Measurements from ENCODE around the gene CDC73.

CDC73 gene

DNA sequence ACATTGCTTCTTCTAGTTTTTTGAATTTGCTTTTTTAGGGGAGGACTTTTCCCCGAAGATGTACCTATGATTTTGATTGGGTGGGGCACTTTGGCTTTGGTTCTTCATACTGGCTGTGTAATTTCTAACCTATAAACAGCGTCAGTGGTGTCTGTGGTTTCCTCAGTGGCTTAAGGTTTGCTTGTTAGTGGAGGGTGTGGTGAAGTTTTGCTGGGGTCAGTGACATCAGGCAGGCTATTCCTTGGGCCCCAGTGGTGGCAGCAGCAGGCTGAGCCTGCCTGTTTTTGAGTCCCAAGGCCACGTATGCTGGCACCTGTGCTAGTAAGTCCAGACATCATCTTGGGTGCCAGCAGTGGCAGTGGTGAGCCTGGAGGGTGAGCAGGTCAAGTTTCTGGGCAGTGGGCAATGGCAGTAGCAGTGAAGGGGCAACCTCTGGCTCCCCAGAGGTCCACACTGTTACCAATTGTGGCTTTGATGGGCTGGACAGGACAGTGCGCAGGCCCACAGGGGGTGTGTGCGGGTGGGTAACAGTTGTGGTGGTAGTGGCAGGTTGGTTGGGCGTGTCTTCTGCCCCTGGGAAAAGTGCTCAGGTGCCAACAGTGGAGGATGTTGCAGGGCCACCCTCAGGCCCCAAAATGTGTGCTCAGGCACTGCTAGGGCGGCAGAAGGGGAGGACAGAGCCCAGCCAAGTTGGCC, 119.4 kb downstream of the CDC73 start:
- H3K4me3 ChIP-seq (ENCODE audit: low read depth, low read length), result no peak overlapping the region
- no peak for TF ChIP-seq CTCF (conservative IDR thresholded peaks at IDR 0.05; ENCODE audit: low read depth, low read length)
- DNase-seq (ENCODE audit: low read depth), result no peak

DNA sequence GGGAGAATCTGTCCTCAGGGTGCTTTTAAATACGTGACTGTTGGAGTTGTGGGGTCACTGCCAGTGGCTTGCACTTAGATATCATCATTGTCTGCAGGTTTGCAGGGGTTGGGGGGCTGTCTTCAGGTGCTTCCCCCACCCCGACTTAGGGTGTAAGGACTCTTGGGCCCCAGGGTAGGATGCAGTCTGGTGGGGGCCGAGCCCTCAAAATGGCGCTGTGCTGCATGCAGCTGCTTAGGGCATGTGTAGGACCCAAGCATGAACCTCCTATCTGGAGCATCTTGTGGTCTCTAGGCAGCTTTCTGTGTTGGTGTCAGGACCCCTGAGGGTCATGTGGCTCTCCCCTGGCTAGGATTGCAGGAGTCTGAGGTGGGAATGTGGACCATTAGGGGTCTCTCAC, 120.2 kb downstream of the CDC73 start:
- DNase-seq (ENCODE audit: low read depth), result no peak

DNA sequence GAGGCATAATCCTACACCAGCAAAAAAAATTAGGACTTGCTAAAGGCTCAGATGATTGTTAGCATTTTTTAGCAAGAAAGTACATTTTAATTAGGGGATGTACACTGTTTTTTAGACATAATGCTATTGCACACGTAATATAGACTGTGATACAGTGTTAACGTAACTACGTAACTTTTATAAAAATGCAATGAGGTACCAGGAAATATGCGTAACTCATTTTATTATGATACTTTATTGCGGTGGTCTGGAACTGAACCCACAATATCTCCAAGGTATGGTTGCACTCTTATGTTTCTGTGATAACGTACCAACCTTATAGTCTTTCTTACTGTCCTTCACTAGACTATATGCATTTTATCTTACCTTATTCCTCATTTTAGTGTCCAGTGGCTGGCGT, 127.4 kb downstream of the CDC73 start:
- H3K4me3 ChIP-seq (ENCODE audit: low read depth, low read length), result no peak overlapping the region
- no peak for TF ChIP-seq CTCF (conservative IDR thresholded peaks at IDR 0.05; ENCODE audit: low read depth, low read length)
- no peak for DNase-seq (ENCODE audit: low read depth)

More for the DNA sequence above, 120.2 kb downstream of the CDC73 start:
- no peak for TF ChIP-seq CTCF (conservative IDR thresholded peaks at IDR 0.05; ENCODE audit: low read depth, low read length)
- H3K4me3 ChIP-seq (ENCODE audit: low read depth, low read length), result no peak overlapping the region

DNA sequence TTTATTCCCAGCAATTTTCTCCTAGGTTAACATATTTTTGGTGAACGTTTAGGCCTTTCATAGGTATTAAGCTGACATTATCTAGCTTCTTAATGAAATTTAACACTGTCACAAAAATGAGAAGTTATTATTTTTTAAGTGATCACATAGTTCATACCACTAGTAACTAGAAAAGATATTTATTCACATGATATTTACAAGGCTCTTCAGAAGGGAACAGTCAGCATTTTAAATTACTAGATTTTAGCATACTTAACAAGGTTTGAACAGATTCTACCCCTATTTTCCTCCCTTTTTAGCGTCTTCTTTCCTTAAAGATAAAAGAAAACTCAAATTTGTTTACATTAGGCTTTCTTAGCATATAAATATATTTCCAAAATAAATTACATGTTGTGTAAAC, 130.1 kb downstream of the CDC73 start:
- DNase-seq (ENCODE audit: low read depth), result no peak
- H3K4me3 ChIP-seq (ENCODE audit: low read depth, low read length), result no peak overlapping the region
- no peak for TF ChIP-seq CTCF (conservative IDR thresholded peaks at IDR 0.05; ENCODE audit: low read depth, low read length)

- DNase-seq (ENCODE audit: low read depth), result no peak
- TF ChIP-seq CTCF (conservative IDR thresholded peaks at IDR 0.05; ENCODE audit: low read depth, low read length), result no peak
- no peak overlapping the region for H3K4me3 ChIP-seq (ENCODE audit: low read depth, low read length)
Measured at GRCh38 chr1:193256019-193256418, 134.2 kb downstream of the CDC73 start.

DNA sequence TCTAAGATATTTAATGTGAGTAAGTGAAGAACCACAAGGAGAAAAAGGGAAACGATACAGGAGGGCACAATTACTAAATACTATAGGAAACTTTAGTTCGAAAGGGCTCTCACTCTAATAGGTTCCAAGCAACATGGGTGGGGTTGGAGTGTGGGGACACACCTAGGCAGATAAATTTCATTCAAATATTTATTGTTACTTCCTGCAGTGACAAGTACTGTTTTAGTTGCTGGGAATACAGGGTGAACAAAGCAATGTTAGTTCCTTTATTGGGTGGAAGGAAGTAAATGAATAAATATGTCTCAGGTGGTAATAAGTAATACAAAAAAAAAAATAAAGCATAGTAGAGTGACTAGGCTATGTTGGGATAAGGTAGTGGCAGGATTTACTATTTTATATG, 137.8 kb downstream of the CDC73 start:
- DNase-seq (ENCODE audit: low read depth), result no peak
- no peak for TF ChIP-seq CTCF (conservative IDR thresholded peaks at IDR 0.05; ENCODE audit: low read depth, low read length)
- no peak overlapping the region for H3K4me3 ChIP-seq (ENCODE audit: low read depth, low read length)

- H3K4me3 ChIP-seq (ENCODE audit: low read depth, low read length), result no peak overlapping the region
- TF ChIP-seq CTCF (conservative IDR thresholded peaks at IDR 0.05; ENCODE audit: low read depth, low read length), result no peak
- peak; percentile 15 for DNase-seq (ENCODE audit: low read depth)
Measured at GRCh38 chr1:193260056-193260745, 138.4 kb downstream of the CDC73 start.

Measured in choroid plexus epithelial cell (primary cell).